ENCODE measurements around the gene RBMS2.
A peak's percentile ranks its signal among the peaks of the same experiment; 100 is the strongest.

The RBMS2 gene

DNA sequence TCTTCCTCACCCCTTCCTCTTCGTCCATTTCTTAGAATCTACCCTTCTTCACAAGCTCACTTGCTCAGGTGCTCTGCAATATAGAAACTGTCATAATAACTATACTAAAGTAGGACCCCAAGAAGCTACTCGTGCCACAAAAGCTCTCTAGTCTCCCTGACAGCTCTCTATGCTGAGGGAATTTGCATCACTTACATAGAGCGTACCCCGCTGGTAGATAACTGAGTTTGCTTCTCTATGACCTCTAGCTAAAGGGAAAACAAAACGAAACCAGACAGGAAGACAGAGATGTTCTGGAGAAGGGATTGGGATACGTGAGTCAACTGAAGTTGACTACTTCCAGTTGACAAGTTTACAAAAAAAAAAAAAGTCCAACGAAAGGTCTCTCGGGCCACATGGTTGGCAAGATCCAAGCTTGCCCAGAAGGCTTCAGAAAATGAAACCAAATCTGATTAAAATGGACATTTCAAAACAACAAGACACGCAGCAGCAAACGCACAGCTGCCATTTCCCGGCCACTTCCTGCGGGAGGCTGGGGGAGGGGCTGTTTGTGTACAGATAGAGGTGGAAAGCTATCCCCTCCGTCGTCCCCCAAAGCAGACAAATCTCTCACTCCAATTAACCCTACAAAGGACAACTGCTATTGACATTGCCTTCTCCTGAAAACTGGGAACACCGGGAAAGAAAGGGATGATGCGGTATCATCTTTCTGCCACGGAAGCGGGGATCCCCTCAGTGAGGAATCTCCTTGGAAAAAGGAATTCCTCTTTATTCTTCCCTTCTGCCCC, 107.2 kb downstream of the RBMS2 start (continued):
- TF ChIP-seq ZBTB44 (tag by site-specific recombination; IDR thresholded peaks at IDR 0.05): no peak
- no peak for TF ChIP-seq ZSCAN18 (tag by site-specific recombination; IDR thresholded peaks at IDR 0.05)
- 0 out of 2 replicates have a peak, but pooled peaks have one; percentile 21 for TF ChIP-seq ZNF391 (tag by site-specific recombination; IDR thresholded peaks at IDR 0.05; ENCODE audit: borderline replicate concordance, low read depth)
- TF ChIP-seq, protein P1, sequence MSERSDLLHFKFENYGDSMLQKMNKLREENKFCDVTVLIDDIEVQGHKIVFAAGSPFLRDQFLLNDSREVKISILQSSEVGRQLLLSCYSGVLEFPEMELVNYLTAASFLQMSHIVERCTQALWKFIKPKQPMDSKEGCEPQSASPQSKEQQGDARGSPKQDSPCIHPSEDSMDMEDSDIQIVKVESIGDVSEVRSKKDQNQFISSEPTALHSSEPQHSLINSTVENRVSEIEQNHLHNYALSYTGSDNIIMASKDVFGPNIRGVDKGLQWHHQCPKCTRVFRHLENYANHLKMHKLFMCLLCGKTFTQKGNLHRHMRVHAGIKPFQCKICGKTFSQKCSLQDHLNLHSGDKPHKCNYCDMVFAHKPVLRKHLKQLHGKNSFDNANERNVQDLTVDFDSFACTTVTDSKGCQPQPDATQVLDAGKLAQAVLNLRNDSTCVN (tag by site-specific recombination; optimal IDR thresholded peaks at IDR 0.05): no peak
- peak; percentile 84 for TF ChIP-seq FEZF1 (tag by site-specific recombination; IDR thresholded peaks at IDR 0.05)

GRCh38 chr12:56629459-56630179, 108.0 kb downstream of the RBMS2 start:
- ChIA-PET POLR2A (interaction anchor here (0.5 to 1.4 kb wide), 7 partner anchors 8 to 501 kb away, joined by 3 to 7 read pairs (median 3); partner anchors contain the start of genes ESYT1 and NACA), CTCF (interaction anchor here (0.5 to 2.0 kb wide), 10 partner anchors 23 to 582 kb away, joined by 3 to 10 read pairs (median 4); no protein-coding TSS in a partner anchor)
- peaks cover 28% of the 10 kb centered on the region for H3K4me1 ChIP-seq (ENCODE audit: control insufficient read depth, insufficient read depth, low read length)
- H3K4me3 ChIP-seq (ENCODE audit: low read depth, low read length): peak overlapping the region; percentile 95
- H3K9me3 ChIP-seq (ENCODE audit: control insufficient read depth, insufficient read depth, low read depth, low read length): no peaks in the 10 kb centered on the region
- H3K36me3 ChIP-seq (ENCODE audit: control insufficient read depth in 2 of 2, insufficient read depth in 1 of 2, low read length in 2 of 2): peaks cover 12 to 15% of the 10 kb centered on the region in 2 experiments; a peak in 2 of 3 replicates
- peak overlapping the region; percentile 88 for H3K27ac ChIP-seq (ENCODE audit: extremely low read depth, low read depth, low read length)
- TF ChIP-seq GLIS1 (tag by site-specific recombination; IDR thresholded peaks at IDR 0.05): peak; percentile 48
- 0 out of 2 replicates have a peak, but pooled peaks have one; percentile 15 for TF ChIP-seq KLF8 (tag by site-specific recombination; IDR thresholded peaks at IDR 0.05)
- peak; percentile 75 for TF ChIP-seq ZNF398 (tag by site-specific recombination; IDR thresholded peaks at IDR 0.05)
- TF ChIP-seq SP2 (tag by site-specific recombination; IDR thresholded peaks at IDR 0.05): peak; percentile 30; the same call in 1 of the 2 replicates
- TF ChIP-seq ZNF558 (tag by site-specific recombination; IDR thresholded peaks at IDR 0.05): 0 out of 2 replicates have a peak, but pooled peaks have one; percentile 3
- TF ChIP-seq PATZ1 (tag by site-specific recombination; IDR thresholded peaks at IDR 0.05): peak; percentile 26; the same call in 1 of the 2 replicates
- 0 out of 2 replicates have a peak, but pooled peaks have one; percentile 1 for TF ChIP-seq IKZF3 (tag by site-specific recombination; IDR thresholded peaks at IDR 0.05)
- TF ChIP-seq, protein P2, sequence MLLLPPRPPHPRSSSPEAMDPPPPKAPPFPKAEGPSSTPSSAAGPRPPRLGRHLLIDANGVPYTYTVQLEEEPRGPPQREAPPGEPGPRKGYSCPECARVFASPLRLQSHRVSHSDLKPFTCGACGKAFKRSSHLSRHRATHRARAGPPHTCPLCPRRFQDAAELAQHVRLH (tag by site-specific recombination; IDR thresholded peaks at IDR 0.05): no peak
- TF ChIP-seq ZNF571 (tag by site-specific recombination; IDR thresholded peaks at IDR 0.05): no peak
- TF ChIP-seq, protein P3, sequence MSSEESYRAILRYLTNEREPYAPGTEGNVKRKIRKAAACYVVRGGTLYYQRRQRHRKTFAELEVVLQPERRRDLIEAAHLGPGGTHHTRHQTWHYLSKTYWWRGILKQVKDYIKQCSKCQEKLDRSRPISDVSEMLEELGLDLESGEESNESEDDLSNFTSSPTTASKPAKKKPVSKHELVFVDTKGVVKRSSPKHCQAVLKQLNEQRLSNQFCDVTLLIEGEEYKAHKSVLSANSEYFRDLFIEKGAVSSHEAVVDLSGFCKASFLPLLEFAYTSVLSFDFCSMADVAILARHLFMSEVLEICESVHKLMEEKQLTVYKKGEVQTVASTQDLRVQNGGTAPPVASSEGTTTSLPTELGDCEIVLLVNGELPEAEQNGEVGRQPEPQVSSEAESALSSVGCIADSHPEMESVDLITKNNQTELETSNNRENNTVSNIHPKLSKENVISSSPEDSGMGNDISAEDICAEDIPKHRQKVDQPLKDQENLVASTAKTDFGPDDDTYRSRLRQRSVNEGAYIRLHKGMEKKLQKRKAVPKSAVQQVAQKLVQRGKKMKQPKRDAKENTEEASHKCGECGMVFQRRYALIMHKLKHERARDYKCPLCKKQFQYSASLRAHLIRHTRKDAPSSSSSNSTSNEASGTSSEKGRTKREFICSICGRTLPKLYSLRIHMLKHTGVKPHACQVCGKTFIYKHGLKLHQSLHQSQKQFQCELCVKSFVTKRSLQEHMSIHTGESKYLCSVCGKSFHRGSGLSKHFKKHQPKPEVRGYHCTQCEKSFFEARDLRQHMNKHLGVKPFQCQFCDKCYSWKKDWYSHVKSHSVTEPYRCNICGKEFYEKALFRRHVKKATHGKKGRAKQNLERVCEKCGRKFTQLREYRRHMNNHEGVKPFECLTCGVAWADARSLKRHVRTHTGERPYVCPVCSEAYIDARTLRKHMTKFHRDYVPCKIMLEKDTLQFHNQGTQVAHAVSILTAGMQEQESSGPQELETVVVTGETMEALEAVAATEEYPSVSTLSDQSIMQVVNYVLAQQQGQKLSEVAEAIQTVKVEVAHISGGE (tag by site-specific recombination; conservative IDR thresholded peaks at IDR 0.05; ENCODE audit: low read depth): peak; percentile 9; the same call in 1 of the 2 replicates
- peak; percentile 11; the same call in 1 of the 2 replicates for TF ChIP-seq EGR2 (tag by site-specific recombination; IDR thresholded peaks at IDR 0.05; ENCODE audit: low read depth)
- TF ChIP-seq ZNF423 (tag by site-specific recombination; IDR thresholded peaks at IDR 0.05): peak; percentile 75
- TF ChIP-seq ZNF23 (tag by site-specific recombination; IDR thresholded peaks at IDR 0.05; ENCODE audit: borderline replicate concordance): no peak
- TF ChIP-seq ZNF366 (tag by site-specific recombination; conservative IDR thresholded peaks at IDR 0.05): 0 out of 2 replicates have a peak, but pooled peaks have one; percentile 5
- peak; percentile 89 for TF ChIP-seq GLIS2 (tag by site-specific recombination; IDR thresholded peaks at IDR 0.05)

All from HEK293 (cell line).